Testis (tissue), 3 donors: ENCODE measurements around the gene AGRN. TPM values are rescaled to one million over a fixed set of nuclear protein-coding genes. Genes with fewer than 3 reads are reported as not detected.
A peak's percentile ranks its signal among the peaks of the same experiment; 100 is the strongest.
"Not testable (repeated sequence)": the region's sequence is repeated elsewhere in the genome, so short reads cannot be mapped to it uniquely, and the experiment has no call there.

Experiments
- DNase-seq: peaks from one replicate; pipeline ENCODE4 v3.0.0-alpha.2; 2019
- H3K27ac ChIP-seq, 2 donors: fragments of 200-600 bp; sonication (generic); one replicate each; pipeline ENCODE4 v1.5.1; 2019
- H3K27me3 ChIP-seq: fragments of 200-600 bp; sonication (generic); one replicate; pipeline ENCODE4 v1.5.1; 2019
- H3K36me3 ChIP-seq: fragments of 200-600 bp; sonication (generic); one replicate; pipeline ENCODE4 v1.5.1; 2017; ENCODE audit warnings: low read depth; ENCODE audit errors: missing control alignments
- H3K4me1 ChIP-seq: fragments of 200-600 bp; sonication (generic); one replicate; pipeline ENCODE4 v1.5.1; 2019
- H3K4me3 ChIP-seq, 2 donors: fragments of 200-600 bp; sonication (generic); one replicate each; pipeline ENCODE4 v1.5.1; 2017 to 2019
- H3K9me3 ChIP-seq: fragments of 200-600 bp; sonication (generic); one replicate; pipeline ENCODE4 v1.5.1; 2017
- CTCF ChIP-seq, 3 experiments: fragments of 450-650 bp in 2 of 3; fragments of 200-600 bp in 1 of 3; sonication (generic) in 1 of 3; IDR thresholded peaks; one replicate each; pipeline ENCODE4 v1.5.1; 2016 to 2019; ENCODE audit warnings: antibody characterized with exemption in 3 of 3, mild to moderate bottlenecking in 2 of 3, moderate library complexity in 1 of 3
- POLR2A ChIP-seq: fragments of 450-650 bp; IDR thresholded peaks from one replicate; pipeline ENCODE4 v1.6.1; 2017; ENCODE audit warnings: antibody characterized with exemption, mild to moderate bottlenecking, moderate library complexity
- WGBS, 2 donors: methylation state at CpG; one replicate each; pipeline ENCODE4 v1.1.5; 2018; 5-methylcytosine and 5-hydroxymethylcytosine counted together
- intact Hi-C: fragments of 100-400 bp; cut with DNase I; formaldehyde crosslinking; loops from one replicate; pipeline ENCODE4 v1.15.1; 2023; ENCODE audit warnings: low total_unique reads
- polyA plus RNA-seq: library from polyadenylated mRNA; stranded (reverse); fragments of 350-450 nt; fragmentation: Illumina TruSeq; extraction: RNeasy Lipid Tissue Mini Kit (QIAGEN cat#74804); gene quantifications from one replicate; pipeline ENCODE4 v1.2.3, GENCODE V29; 2014; ENCODE audit warnings: low read depth, low replicate concordance; ENCODE audit not compliant: insufficient read depth
- total RNA-seq, 2 donors: library from RNA; depleted of rRNA; stranded (reverse); fragments of >200 nt; gene quantifications; one replicate each; pipeline ENCODE4 v1.2.3, GENCODE V29; 2016

The AGRN gene
- total and polyA plus RNA-seq, 3 donors from 2014 or later: 48.9 to 108 (median 99.4) TPM

- DNase-seq: no peak
- WGBS, 2 donors: 85 to 86% methylated on average over 13 to 14 of the region's 14 CpGs
- TF ChIP-seq POLR2A (no peak), CTCF (IDR thresholded peaks at IDR 0.05) (no peak)
- Histone ChIP-seq H3K4me3 (no peak overlapping the region), H3K36me3 (no peaks in the 10 kb centered on the region), H3K27me3 (no peaks in the 10 kb centered on the region), H3K9me3 (no peaks in the 10 kb centered on the region), H3K4me1 (peaks cover 4% of the 10 kb centered on the region), H3K27ac (no peak overlapping the region)
- intact Hi-C loops: no loop called here
Observed at GRCh38 chr1:1074631-1075147, 54.8 kb downstream of the AGRN start.

GRCh38 chr1:1075148-1075935 is 55.4 kb downstream of the AGRN start:
- peaks cover 11% of the 10 kb centered on the region for H3K4me1 ChIP-seq
- DNase-seq: no peak
- H3K36me3 ChIP-seq: no peaks in the 10 kb centered on the region
- no peaks in the 10 kb centered on the region for H3K9me3 ChIP-seq
- WGBS, 2 donors: 60 to 62% methylated on average over 6 to 21 of the region's 21 CpGs
- H3K27me3 ChIP-seq: no peaks in the 10 kb centered on the region
- intact Hi-C loops: no loop called here
- H3K4me3 ChIP-seq: no peak overlapping the region
- TF ChIP-seq POLR2A (no peak), CTCF (IDR thresholded peaks at IDR 0.05) (no peak)
- H3K27ac ChIP-seq: no peak overlapping the region

DNA sequence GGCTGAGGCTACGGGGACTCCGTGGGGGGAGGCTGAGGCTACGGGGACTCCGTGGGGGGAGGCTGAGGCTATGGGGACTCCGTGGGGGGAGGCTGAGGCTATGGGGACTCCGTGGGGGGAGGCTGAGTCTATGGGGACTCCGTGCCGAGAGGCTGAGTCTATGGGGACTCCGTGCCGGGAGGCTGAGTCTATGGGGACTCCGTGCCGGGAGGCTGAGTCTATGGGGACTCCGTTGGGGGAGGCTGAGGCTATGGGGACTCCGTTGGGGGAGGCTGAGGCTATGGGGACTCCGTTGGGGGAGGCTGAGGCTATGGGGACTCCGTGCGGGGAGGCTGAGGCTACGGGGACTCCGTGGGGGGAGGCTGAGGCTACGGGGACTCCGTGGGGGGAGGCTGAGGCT is 57.5 kb downstream of the AGRN start:
- intact Hi-C loops, H3K27me3 ChIP-seq, H3K9me3 ChIP-seq, H3K36me3 ChIP-seq, DNase-seq, H3K4me3 ChIP-seq, H3K27ac ChIP-seq: not testable (repeated sequence)
- peaks cover 12% of the 10 kb centered on the region for H3K4me1 ChIP-seq
- 85% methylated on average over 5 of the region's 21 CpGs; no CpG with 5 or more reads in 1 of the 2 donors for WGBS, 2 donors

DNA sequence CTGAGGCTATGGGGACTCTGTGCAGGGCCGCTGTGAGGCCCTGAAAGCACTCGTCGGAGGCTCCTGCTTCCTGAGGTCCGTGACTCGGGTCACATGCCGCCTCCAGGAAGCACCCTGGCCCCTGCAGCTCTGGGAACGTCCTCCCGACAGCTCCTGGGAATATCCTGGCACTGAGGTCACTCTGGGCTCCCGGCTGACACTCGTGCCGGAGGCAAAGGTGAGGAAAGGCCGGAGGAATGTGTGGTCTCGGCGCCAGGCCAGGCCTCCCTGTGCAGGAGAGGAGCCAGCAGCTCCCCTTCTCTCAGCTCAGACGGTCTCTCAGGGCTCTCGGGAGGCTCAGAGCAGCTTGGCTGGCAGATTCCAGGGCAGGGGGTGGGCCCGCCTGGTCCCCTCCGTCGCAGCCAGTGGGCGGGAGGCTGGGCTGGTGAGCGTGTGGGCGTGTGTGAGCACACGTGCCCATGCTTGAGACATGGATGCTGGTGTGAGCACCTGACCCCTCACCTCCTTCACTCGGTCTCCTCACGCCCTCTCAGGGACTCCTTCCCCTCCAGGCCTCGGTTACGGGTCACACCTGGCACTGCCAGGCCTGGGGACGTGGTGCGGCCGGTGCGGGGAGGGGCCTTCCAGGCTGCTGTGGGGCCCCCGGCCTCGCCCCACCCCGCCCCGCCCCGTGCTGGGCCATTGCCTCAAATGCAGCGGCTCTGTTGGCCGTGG is 59.6 kb downstream of the AGRN start:
- no peak for TF ChIP-seq CTCF (IDR thresholded peaks at IDR 0.05)
- TF ChIP-seq POLR2A: no peak
- H3K27ac ChIP-seq: no peak overlapping the region
- 16 to 26% methylated on average over 18 to 38 of the region's 38 CpGs for WGBS, 2 donors

DNA sequence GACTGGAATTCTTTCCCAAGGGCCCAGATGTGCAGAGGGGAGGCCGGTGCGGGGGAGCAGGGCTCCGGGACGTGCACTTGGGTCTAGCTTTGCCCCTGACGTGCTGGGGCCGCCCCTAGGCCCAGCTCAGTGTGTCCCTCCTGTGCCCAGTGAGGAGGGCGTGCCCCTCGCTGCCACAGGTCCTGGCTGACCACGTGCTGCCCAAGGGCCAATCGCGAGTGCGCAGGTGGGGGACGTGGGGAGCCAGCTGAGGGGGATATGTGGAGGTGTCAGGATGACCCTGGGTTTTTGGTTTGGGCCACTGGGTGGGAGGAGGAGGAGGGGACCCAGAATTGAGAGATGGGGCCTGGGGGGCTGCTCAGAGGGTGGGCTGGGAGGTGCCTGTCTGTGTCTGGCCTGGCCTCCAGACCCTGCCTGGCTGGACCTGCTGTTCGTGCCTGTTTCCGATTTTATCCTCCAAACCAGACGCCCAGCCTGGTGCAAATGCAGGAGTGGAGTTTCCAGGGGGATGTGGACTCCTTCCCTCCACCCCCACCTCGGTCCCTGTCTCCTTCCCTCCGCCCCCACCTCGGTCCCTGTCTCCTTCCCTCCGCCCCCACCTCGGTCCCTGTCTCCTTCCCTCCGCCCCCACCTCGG is 60.3 kb downstream of the AGRN start:
- H3K27ac ChIP-seq: no peak overlapping the region
- WGBS, 2 donors: 31 to 48% methylated on average over 10 to 18 of the region's 23 CpGs
- no peaks in the 10 kb centered on the region for H3K9me3 ChIP-seq
- H3K27me3 ChIP-seq: no peaks in the 10 kb centered on the region
- TF ChIP-seq POLR2A: no peak
- TF ChIP-seq CTCF (IDR thresholded peaks at IDR 0.05): no peak
- peaks cover 12% of the 10 kb centered on the region for H3K4me1 ChIP-seq
- H3K36me3 ChIP-seq: no peaks in the 10 kb centered on the region
- DNase-seq: peak; percentile 36
- intact Hi-C loops: no loop called here
- no peak overlapping the region for H3K4me3 ChIP-seq

More for the DNA sequence above, 59.6 kb downstream of the AGRN start:
- Histone ChIP-seq H3K27me3 (no peaks in the 10 kb centered on the region), H3K36me3 (no peaks in the 10 kb centered on the region), H3K4me1 (peaks cover 12% of the 10 kb centered on the region), H3K4me3 (no peak overlapping the region), H3K9me3 (no peaks in the 10 kb centered on the region)
- intact Hi-C loops: no loop called here
- peak; percentile 58 for DNase-seq
